ENCODE data around the gene COL15A1. TPM values are rescaled to one million over a fixed set of nuclear protein-coding genes. Genes with fewer than 3 reads are reported as not detected.

Gene COL15A1
- total RNA-seq, 4 donors from 2014 or later: 4.6 to 51.9 (median 10.7) TPM

DNA sequence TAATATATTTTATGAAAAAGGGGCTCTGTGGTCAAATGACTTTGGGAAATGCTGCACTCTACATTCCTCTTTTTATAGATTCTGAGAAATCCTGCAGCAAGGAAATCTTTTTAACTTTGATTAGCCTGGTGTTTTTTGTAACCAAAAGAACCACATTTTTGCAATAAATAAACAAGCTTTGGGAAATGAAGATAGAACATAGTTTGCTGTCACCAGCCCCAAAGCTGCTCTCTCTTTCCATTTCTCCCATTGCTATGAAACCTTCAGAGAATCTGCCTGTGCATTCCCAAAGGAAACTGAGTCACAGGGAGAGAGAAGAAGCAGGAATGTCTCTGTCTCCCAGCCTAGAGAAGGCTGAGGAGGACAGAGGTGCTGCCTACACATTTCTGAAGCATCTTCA, 59.0 kb downstream of the COL15A1 start:
- H3K4me1 ChIP-seq: peaks cover under 1 to 14% (median 5%) of the 10 kb centered on the region in 4 donors
- H3K4me3 ChIP-seq: no peak overlapping the region
- H3K9me3 ChIP-seq: no peaks in the 10 kb centered on the region
- in situ Hi-C loops (cut with MboI; ENCODE audit: low pct_ligation_motif_present in 1 of 4, low pct_unique_long_range_greater_than_20kb in 1 of 4, low sequenced_read_pairs in 3 of 4) (loop anchor here in 1 of 4 donors (10.0 kb wide), 1 partner anchor 132 kb away; no protein-coding TSS in a partner anchor), intact Hi-C loops (cut with DNase I; ENCODE audit: low total_unique reads) (loop anchor here (10.0 kb wide), 1 partner anchor 132 kb away; no protein-coding TSS in a partner anchor)
- TF ChIP-seq POLR2AphosphoS5 (IDR thresholded peaks at IDR 0.05) (no peak), POLR2A (IDR thresholded peaks at IDR 0.05) (no peak)
- TF ChIP-seq, protein P1, sequence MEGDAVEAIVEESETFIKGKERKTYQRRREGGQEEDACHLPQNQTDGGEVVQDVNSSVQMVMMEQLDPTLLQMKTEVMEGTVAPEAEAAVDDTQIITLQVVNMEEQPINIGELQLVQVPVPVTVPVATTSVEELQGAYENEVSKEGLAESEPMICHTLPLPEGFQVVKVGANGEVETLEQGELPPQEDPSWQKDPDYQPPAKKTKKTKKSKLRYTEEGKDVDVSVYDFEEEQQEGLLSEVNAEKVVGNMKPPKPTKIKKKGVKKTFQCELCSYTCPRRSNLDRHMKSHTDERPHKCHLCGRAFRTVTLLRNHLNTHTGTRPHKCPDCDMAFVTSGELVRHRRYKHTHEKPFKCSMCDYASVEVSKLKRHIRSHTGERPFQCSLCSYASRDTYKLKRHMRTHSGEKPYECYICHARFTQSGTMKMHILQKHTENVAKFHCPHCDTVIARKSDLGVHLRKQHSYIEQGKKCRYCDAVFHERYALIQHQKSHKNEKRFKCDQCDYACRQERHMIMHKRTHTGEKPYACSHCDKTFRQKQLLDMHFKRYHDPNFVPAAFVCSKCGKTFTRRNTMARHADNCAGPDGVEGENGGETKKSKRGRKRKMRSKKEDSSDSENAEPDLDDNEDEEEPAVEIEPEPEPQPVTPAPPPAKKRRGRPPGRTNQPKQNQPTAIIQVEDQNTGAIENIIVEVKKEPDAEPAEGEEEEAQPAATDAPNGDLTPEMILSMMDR (IDR thresholded peaks at IDR 0.05): no peak
- no peak overlapping the region for H3K27ac ChIP-seq
- H3K27me3 ChIP-seq: no peaks in the 10 kb centered on the region
- no peaks in the 10 kb centered on the region for H3K36me3 ChIP-seq
- no peak for DNase-seq

DNA sequence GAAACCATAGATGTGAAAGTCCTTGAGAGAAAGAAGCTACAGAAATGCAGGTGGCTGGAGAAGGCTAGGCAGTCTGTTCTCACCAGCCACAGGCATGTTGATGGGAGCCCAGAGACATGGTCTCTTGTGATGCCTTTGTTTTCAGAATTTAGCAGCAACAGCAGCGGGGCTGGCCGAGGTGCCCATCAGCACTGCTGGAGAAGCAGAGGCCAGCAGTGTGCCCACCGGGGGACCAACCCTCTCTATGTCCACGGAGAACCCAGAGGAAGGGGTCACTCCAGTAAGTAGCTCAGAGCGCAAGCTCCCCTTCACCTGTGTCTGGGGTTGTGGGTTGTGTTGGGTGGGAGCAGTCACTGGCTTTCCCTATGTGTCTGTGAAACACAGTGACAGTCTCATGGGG, 59.6 kb downstream of the COL15A1 start:
- no peak overlapping the region for H3K4me3 ChIP-seq
- in situ Hi-C loops (cut with MboI; ENCODE audit: low pct_ligation_motif_present in 1 of 4, low pct_unique_long_range_greater_than_20kb in 1 of 4, low sequenced_read_pairs in 3 of 4): loop anchor here in 1 of 4 donors (10.0 kb wide), 1 partner anchor 131 kb away; no protein-coding TSS in a partner anchor
- no peak overlapping the region for H3K27ac ChIP-seq
- peaks cover 0 to 10% (median 5%) of the 10 kb centered on the region in 4 donors for H3K4me1 ChIP-seq
- TF ChIP-seq POLR2A (IDR thresholded peaks at IDR 0.05): no peak
- TF ChIP-seq, protein P1 (IDR thresholded peaks at IDR 0.05): no peak
- no peak for DNase-seq
- no peaks in the 10 kb centered on the region for H3K9me3 ChIP-seq
- H3K36me3 ChIP-seq: no peaks in the 10 kb centered on the region
- intact Hi-C loops (cut with DNase I; ENCODE audit: low total_unique reads): loop anchor here (10.0 kb wide), 1 partner anchor 131 kb away; no protein-coding TSS in a partner anchor
- 100% methylated on average over 5 of the region's 5 CpGs; no CpG with 5 or more reads in 1 of the 2 donors for WGBS, 2 donors (ENCODE audit: low coverage in 1 of 2)
- H3K27me3 ChIP-seq: no peaks in the 10 kb centered on the region

DNA sequence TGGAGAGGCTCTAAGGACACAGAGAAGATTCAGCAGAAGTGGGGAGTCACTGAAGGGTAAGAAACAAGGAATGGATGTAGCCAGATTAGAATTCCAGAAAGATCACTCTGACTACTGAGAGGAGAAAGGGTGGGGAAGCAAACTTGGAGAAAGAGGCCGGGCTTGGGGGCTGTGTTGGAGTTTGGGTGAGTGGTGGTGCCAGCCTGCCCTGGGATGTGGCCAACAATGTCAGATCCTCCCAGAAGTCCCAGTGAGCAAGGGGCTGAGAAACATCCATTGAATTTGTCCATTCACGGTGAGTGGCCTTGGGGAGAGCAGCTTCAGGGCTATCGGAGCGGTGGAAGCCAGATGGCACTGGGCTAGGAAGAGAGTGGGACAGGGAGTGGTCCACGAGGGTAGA, 60.4 kb downstream of the COL15A1 start:
- Histone ChIP-seq H3K27me3 (no peaks in the 10 kb centered on the region), H3K9me3 (no peaks in the 10 kb centered on the region), H3K36me3 (no peaks in the 10 kb centered on the region), H3K27ac (no peak overlapping the region), H3K4me1 (peaks cover 0 to 2% (median under 1%) of the 10 kb centered on the region in 4 donors), H3K4me3 (no peak overlapping the region)
- WGBS, 2 donors (ENCODE audit: low coverage in 1 of 2): 91% methylated on average over 5 of the region's 5 CpGs; no CpG with 5 or more reads in 1 of the 2 donors
- no peak for TF ChIP-seq POLR2A (IDR thresholded peaks at IDR 0.05)
- no peak for TF ChIP-seq EP300 (IDR thresholded peaks at IDR 0.05; ENCODE audit: low read depth)
- TF ChIP-seq, protein P1 (IDR thresholded peaks at IDR 0.05): no peak
- TF ChIP-seq POLR2AphosphoS5 (IDR thresholded peaks at IDR 0.05): no peak
- no peak for DNase-seq
- intact Hi-C loops (cut with DNase I; ENCODE audit: low total_unique reads) (loop anchor here (10.0 kb wide), 1 partner anchor 131 kb away; no protein-coding TSS in a partner anchor), in situ Hi-C loops (cut with MboI; ENCODE audit: low pct_ligation_motif_present in 1 of 4, low pct_unique_long_range_greater_than_20kb in 1 of 4, low sequenced_read_pairs in 3 of 4) (loop anchor here in 1 of 4 donors (10.0 kb wide), 1 partner anchor 131 kb away; no protein-coding TSS in a partner anchor)

DNA sequence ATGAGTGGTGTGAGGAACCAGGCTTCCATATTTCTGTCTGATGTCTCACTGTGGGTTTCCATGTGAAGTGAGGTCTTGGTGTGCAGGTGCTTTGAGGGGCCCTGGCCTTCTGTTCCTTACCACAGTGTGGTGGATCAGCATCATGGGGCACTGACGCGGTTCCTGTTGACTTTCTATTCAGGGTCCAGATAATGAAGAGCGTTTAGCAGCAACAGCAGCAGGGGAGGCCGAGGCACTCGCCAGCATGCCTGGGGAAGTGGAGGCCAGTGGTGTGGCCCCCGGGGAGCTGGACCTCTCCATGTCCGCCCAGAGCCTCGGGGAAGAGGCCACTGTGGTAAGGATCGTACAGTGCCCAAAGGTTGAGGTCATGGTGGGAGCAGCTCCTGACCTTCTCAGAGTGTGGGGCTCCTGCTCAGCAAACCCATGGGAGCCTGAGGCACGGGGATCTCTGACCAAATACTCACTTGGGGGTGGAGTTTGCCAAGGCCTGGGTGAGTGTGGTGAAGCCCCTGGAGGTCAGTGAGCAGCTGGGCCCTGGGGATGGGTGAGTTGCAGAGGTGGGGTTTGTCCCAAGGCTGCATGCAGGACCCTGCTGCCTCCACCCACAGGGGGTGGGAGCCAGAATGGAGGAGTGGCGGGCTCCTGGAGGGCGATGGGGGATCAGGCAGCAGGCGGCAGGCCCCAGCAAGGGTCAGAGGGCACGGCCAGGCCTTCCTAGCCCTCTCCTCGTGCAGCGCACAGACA, 61.2 kb downstream of the COL15A1 start:
- in situ Hi-C loops (cut with MboI; ENCODE audit: low pct_ligation_motif_present in 1 of 4, low pct_unique_long_range_greater_than_20kb in 1 of 4, low sequenced_read_pairs in 3 of 4) (loop anchor here in 1 of 4 donors (10.0 kb wide), 1 partner anchor 130 kb away; no protein-coding TSS in a partner anchor), intact Hi-C loops (cut with DNase I; ENCODE audit: low total_unique reads) (loop anchor here (10.0 kb wide), 1 partner anchor 130 kb away; no protein-coding TSS in a partner anchor)
- Histone ChIP-seq H3K9me3 (no peaks in the 10 kb centered on the region), H3K36me3 (no peaks in the 10 kb centered on the region), H3K4me3 (no peak overlapping the region), H3K27me3 (no peaks in the 10 kb centered on the region), H3K4me1 (no peaks in the 10 kb centered on the region), H3K27ac (no peak overlapping the region)
- WGBS, 2 donors (ENCODE audit: low coverage in 1 of 2): 81% methylated on average over 15 of the region's 16 CpGs; no CpG with 5 or more reads in 1 of the 2 donors
- TF ChIP-seq EP300 (IDR thresholded peaks at IDR 0.05; ENCODE audit: low read depth) (no peak), POLR2AphosphoS5 (IDR thresholded peaks at IDR 0.05) (no peak), POLR2A (IDR thresholded peaks at IDR 0.05) (no peak)
- TF ChIP-seq, protein P1 (IDR thresholded peaks at IDR 0.05): no peak
- no peak for DNase-seq

All from transverse colon (tissue), 4 donors.